ENCODE results near the gene STARD10.
A peak's percentile ranks its signal among the peaks of the same experiment; 100 is the strongest.

- TF ChIP-seq POLR2G (IDR thresholded peaks at IDR 0.05; ENCODE audit: low read depth, low read length) (0 out of 2 replicates have a peak, but pooled peaks have one; percentile 28), STAT5B (CRISPR knock-in tag; IDR thresholded peaks at IDR 0.05) (no peak), ATF6 (CRISPR knock-in tag; IDR thresholded peaks at IDR 0.05) (no peak), CHD1 (IDR thresholded peaks at IDR 0.05; ENCODE audit: low read length) (no peak), CBX2 (IDR thresholded peaks at IDR 0.05; ENCODE audit: insufficient read depth, low read length, poor library complexity, severe bottlenecking) (no peak), CTCF (IDR thresholded peaks at IDR 0.05 in 2 of 3, conservative IDR thresholded peaks at IDR 0.05 in 1 of 3; ENCODE audit: insufficient read depth in 2 of 3, low read depth in 1 of 3, low read length in 3 of 3) (no peak)
- TF ChIP-seq, protein P1, sequence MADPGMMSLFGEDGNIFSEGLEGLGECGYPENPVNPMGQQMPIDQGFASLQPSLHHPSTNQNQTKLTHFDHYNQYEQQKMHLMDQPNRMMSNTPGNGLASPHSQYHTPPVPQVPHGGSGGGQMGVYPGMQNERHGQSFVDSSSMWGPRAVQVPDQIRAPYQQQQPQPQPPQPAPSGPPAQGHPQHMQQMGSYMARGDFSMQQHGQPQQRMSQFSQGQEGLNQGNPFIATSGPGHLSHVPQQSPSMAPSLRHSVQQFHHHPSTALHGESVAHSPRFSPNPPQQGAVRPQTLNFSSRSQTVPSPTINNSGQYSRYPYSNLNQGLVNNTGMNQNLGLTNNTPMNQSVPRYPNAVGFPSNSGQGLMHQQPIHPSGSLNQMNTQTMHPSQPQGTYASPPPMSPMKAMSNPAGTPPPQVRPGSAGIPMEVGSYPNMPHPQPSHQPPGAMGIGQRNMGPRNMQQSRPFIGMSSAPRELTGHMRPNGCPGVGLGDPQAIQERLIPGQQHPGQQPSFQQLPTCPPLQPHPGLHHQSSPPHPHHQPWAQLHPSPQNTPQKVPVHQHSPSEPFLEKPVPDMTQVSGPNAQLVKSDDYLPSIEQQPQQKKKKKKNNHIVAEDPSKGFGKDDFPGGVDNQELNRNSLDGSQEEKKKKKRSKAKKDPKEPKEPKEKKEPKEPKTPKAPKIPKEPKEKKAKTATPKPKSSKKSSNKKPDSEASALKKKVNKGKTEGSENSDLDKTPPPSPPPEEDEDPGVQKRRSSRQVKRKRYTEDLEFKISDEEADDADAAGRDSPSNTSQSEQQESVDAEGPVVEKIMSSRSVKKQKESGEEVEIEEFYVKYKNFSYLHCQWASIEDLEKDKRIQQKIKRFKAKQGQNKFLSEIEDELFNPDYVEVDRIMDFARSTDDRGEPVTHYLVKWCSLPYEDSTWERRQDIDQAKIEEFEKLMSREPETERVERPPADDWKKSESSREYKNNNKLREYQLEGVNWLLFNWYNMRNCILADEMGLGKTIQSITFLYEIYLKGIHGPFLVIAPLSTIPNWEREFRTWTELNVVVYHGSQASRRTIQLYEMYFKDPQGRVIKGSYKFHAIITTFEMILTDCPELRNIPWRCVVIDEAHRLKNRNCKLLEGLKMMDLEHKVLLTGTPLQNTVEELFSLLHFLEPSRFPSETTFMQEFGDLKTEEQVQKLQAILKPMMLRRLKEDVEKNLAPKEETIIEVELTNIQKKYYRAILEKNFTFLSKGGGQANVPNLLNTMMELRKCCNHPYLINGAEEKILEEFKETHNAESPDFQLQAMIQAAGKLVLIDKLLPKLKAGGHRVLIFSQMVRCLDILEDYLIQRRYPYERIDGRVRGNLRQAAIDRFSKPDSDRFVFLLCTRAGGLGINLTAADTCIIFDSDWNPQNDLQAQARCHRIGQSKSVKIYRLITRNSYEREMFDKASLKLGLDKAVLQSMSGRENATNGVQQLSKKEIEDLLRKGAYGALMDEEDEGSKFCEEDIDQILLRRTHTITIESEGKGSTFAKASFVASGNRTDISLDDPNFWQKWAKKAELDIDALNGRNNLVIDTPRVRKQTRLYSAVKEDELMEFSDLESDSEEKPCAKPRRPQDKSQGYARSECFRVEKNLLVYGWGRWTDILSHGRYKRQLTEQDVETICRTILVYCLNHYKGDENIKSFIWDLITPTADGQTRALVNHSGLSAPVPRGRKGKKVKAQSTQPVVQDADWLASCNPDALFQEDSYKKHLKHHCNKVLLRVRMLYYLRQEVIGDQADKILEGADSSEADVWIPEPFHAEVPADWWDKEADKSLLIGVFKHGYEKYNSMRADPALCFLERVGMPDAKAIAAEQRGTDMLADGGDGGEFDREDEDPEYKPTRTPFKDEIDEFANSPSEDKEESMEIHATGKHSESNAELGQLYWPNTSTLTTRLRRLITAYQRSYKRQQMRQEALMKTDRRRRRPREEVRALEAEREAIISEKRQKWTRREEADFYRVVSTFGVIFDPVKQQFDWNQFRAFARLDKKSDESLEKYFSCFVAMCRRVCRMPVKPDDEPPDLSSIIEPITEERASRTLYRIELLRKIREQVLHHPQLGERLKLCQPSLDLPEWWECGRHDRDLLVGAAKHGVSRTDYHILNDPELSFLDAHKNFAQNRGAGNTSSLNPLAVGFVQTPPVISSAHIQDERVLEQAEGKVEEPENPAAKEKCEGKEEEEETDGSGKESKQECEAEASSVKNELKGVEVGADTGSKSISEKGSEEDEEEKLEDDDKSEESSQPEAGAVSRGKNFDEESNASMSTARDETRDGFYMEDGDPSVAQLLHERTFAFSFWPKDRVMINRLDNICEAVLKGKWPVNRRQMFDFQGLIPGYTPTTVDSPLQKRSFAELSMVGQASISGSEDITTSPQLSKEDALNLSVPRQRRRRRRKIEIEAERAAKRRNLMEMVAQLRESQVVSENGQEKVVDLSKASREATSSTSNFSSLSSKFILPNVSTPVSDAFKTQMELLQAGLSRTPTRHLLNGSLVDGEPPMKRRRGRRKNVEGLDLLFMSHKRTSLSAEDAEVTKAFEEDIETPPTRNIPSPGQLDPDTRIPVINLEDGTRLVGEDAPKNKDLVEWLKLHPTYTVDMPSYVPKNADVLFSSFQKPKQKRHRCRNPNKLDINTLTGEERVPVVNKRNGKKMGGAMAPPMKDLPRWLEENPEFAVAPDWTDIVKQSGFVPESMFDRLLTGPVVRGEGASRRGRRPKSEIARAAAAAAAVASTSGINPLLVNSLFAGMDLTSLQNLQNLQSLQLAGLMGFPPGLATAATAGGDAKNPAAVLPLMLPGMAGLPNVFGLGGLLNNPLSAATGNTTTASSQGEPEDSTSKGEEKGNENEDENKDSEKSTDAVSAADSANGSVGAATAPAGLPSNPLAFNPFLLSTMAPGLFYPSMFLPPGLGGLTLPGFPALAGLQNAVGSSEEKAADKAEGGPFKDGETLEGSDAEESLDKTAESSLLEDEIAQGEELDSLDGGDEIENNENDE (IDR thresholded peaks at IDR 0.05; ENCODE audit: low read depth, low read length) = no peak
Observed at GRCh38 chr11:72705442-72706365, 88.1 kb downstream of the STARD10 start.

Data from K562 (cell line).